B cell (primary cell): ENCODE measurements around the gene CZIB. TPM values are rescaled to one million over a fixed set of nuclear protein-coding genes. Genes with fewer than 3 reads are reported as not detected.

Source experiments
- ATAC-seq: fragments of 200-7000 bp; cut with Tn5 transposase; one replicate; pipeline ENCODE4 v1.10.0; 2021; ENCODE audit warnings: low read depth, mild to moderate bottlenecking, moderate number of reproducible peaks, moderate library complexity
- CTCF ChIA-PET: fragments of 350-600 bp; sonication (Branson Sonifier 250); formaldehyde crosslinking; loops from one replicate; lab custom pipeline; 2021; ENCODE audit warnings: antibody characterized with exemption, inconsistent platforms; lab: Charles Lee
- POLR2A ChIA-PET: fragments of 350-600 bp; sonication (Branson Sonifier 250); formaldehyde crosslinking; loops from one replicate; lab custom pipeline; 2021; ENCODE audit warnings: antibody characterized with exemption; lab: Charles Lee
- DNase-seq: peaks from one replicate; pipeline ENCODE4 v3.0.0; 2013
- H2AFZ ChIP-seq: 2 replicates; pipeline ENCODE4 v1.6.1; 2012; ENCODE audit warnings: mild to moderate bottlenecking, low read depth, low read length; ENCODE audit not compliant: insufficient read depth, poor library complexity, severe bottlenecking
- H3K27ac ChIP-seq, 2 donors: 1 replicate in 1 of 2; 2 replicates in 1 of 2; pipeline ENCODE4 v1.5.1; 2012 to 2013; ENCODE audit warnings: low read length in 2 of 2, mild to moderate bottlenecking in 2 of 2, moderate library complexity in 1 of 2
- H3K27me3 ChIP-seq, 4 experiments: fragments of 200-600 bp in 1 of 4; sonication (generic) in 1 of 4; replicated peaks in 1 of 4; 1 replicate in 2 of 4; 2 replicates in 2 of 4; pipeline versions ENCODE4 v1.6.1 to v1.7.0; 2013 to 2016; ENCODE audit warnings: low read length in 3 of 4, mild to moderate bottlenecking in 2 of 4, mixed read lengths in 1 of 4, moderate library complexity in 1 of 4; ENCODE audit not compliant: insufficient read depth in 4 of 4, control insufficient read depth in 3 of 4; ENCODE audit errors: control extremely low read depth in 1 of 4
- H3K36me3 ChIP-seq, 2 experiments: replicated peaks in 1 of 2; 1 replicate in 1 of 2; 2 replicates in 1 of 2; pipeline versions ENCODE4 v1.6.1 to v1.7.1; 2013; ENCODE audit warnings: low read length in 1 of 2; ENCODE audit not compliant: insufficient read depth in 2 of 2, control insufficient read depth in 1 of 2; ENCODE audit errors: control extremely low read depth in 1 of 2, extremely low read depth in 1 of 2
- H3K4me1 ChIP-seq, 2 donors: fragments of 200-600 bp in 1 of 2; sonication (generic) in 1 of 2; 1 replicate in 1 of 2; 2 replicates in 1 of 2; pipeline versions ENCODE4 v1.5.1 to v1.6.1; 2013 to 2017; ENCODE audit warnings: low read length in 2 of 2; ENCODE audit not compliant: control insufficient read depth in 2 of 2, insufficient read depth in 2 of 2
- H3K4me2 ChIP-seq: replicated peaks from 2 replicates; pipeline ENCODE3; 2012; ENCODE audit warnings: mild to moderate bottlenecking, low read depth, low read length; ENCODE audit not compliant: poor library complexity, severe bottlenecking
- H3K4me3 ChIP-seq, 5 experiments: fragments of 200-600 bp in 1 of 5; sonication (generic) in 1 of 5; 1 replicate in 3 of 5; 2 replicates in 2 of 5; pipeline versions ENCODE4 v1.5.1 to v1.7.0; 2011 to 2016; ENCODE audit warnings: low read length in 4 of 5, mild to moderate bottlenecking in 4 of 5, low read depth in 2 of 5, control low read depth in 1 of 5, moderate library complexity in 1 of 5; ENCODE audit not compliant: insufficient read depth in 1 of 5; ENCODE audit errors: control extremely low read depth in 1 of 5, extremely low read depth in 1 of 5
- H3K79me2 ChIP-seq: fragments of 200-600 bp; sonication (generic); one replicate; pipeline ENCODE4 v1.6.0; 2016; ENCODE audit warnings: low read length; ENCODE audit not compliant: control insufficient read depth, insufficient read depth
- H3K9ac ChIP-seq: fragments of 200-600 bp; sonication (generic); 2 replicates; pipeline ENCODE4 v1.6.1; 2017; ENCODE audit warnings: mild to moderate bottlenecking, low read length, moderate library complexity
- H3K9me3 ChIP-seq, 3 donors: one replicate each; pipeline versions ENCODE4 v1.6.1 to v1.7.1; 2013; ENCODE audit warnings: low read length in 2 of 3; ENCODE audit not compliant: control insufficient read depth in 2 of 3, insufficient read depth in 1 of 3; ENCODE audit errors: control extremely low read depth in 1 of 3
- H4K20me1 ChIP-seq: 2 replicates; pipeline ENCODE4 v1.6.0; 2012; ENCODE audit warnings: mild to moderate bottlenecking, low read length; ENCODE audit not compliant: insufficient read depth, control insufficient read depth, poor library complexity, severe bottlenecking
- H3K27ac Mint-ChIP-seq: one replicate; pipeline ENCODE4 v1.8.0; 2021; ENCODE audit warnings: mixed read lengths
- H3K27me3 Mint-ChIP-seq: one replicate; pipeline ENCODE4 v1.8.0; 2021; ENCODE audit warnings: mixed read lengths
- H3K4me1 Mint-ChIP-seq: one replicate; pipeline ENCODE4 v1.8.0; 2021; ENCODE audit warnings: mixed read lengths
- H3K4me3 Mint-ChIP-seq: one replicate; pipeline ENCODE4 v1.8.0; 2021; ENCODE audit warnings: mixed read lengths
- H3K9me3 Mint-ChIP-seq: one replicate; pipeline ENCODE4 v1.8.0; 2022; ENCODE audit warnings: mixed read lengths; ENCODE audit not compliant: insufficient read depth
- CTCF ChIP-seq: fragments of 200-600 bp; IDR thresholded peaks from one replicate; pipeline ENCODE4 v1.8.0; 2022; ENCODE audit warnings: antibody characterized with exemption, mild to moderate bottlenecking
- EZH2 ChIP-seq: IDR thresholded peaks from 2 replicates; pipeline ENCODE4 v1.6.1; 2012; ENCODE audit warnings: borderline replicate concordance, low read depth, mild to moderate bottlenecking, moderate library complexity, low read length; ENCODE audit not compliant: insufficient read depth, poor library complexity, severe bottlenecking
- WGBS: methylation state at CpG from one replicate; pipeline ENCODE4 v1.1.5; 2013; ENCODE audit warnings: missing lambda C conversion rate; ENCODE audit not compliant: insufficient coverage; 5-methylcytosine and 5-hydroxymethylcytosine counted together
- intact Hi-C: fragments of 100-400 bp; cut with micrococcal nuclease; formaldehyde crosslinking; loops from one replicate; pipeline ENCODE4 v1.10.0; 2022
- polyA plus RNA-seq: library from polyadenylated mRNA; depleted of rRNA; stranded (reverse); fragments of >200 nt; gene quantifications from 2 replicates; pipeline ENCODE4 v1.2.3, GENCODE V29; 2012
- total RNA-seq, 2 donors: library from RNA; stranded (reverse); fragments of 120-200 nt in 1 of 2; gene quantifications; 1 replicate in 1 of 2; 2 replicates in 1 of 2; pipeline versions ENCODE4 v1.2.3 to v1.2.4, GENCODE V29; 2013 to 2022

CZIB gene
- total and polyA plus RNA-seq, 2 donors (not counting 1 experiment from before 2014, with no cell fraction given): 47.9 to 62.0 TPM

GRCh38 chr1:53262000-53262399 lies 41.6 kb upstream of the CZIB start:
- Mint-ChIP-seq H3K27me3 (no peaks in the 10 kb centered on the region), H3K9me3 (no peaks in the 10 kb centered on the region), H3K27ac (no peak overlapping the region), H3K4me3 (no peak overlapping the region), H3K4me1 (peaks cover 11% of the 10 kb centered on the region)
- intact Hi-C loops: no loop called here
- Histone ChIP-seq H3K4me1 (peaks cover 5 to 15% of the 10 kb centered on the region in 2 donors), H3K27me3 (no peaks in the 10 kb centered on the region), H3K4me2 (no peak overlapping the region), H3K9ac (no peak overlapping the region), H3K9me3 (no peaks in the 10 kb centered on the region), H3K36me3 (peaks cover 0 to 5% of the 10 kb centered on the region in 2 experiments), H3K4me3 (no peak overlapping the region), H3K79me2 (no peaks in the 10 kb centered on the region), H3K27ac (no peak overlapping the region), H2AFZ (no peak overlapping the region), H4K20me1 (no peaks in the 10 kb centered on the region)
- TF ChIP-seq CTCF: no peak
- TF ChIP-seq EZH2: no peak
- DNase-seq (no peak), ATAC-seq (no peak)
- ChIA-PET POLR2A (no interaction called here), CTCF (interaction anchor here (0.6 to 1.0 kb wide), 2 partner anchors 17 to 377 kb away, joined by 3 read pairs; no protein-coding TSS in a partner anchor)
- 98% methylated on average over 3 of the region's 3 CpGs for WGBS

GRCh38 chr1:53260631-53261247 lies 40.3 kb upstream of the CZIB start:
- no peaks in the 10 kb centered on the region for H4K20me1 ChIP-seq
- 90% methylated on average over 2 of the region's 4 CpGs for WGBS
- H3K27ac ChIP-seq: peak overlapping the region in 1 of 2 donors; percentile 33
- peak overlapping the region; percentile 38 for H3K27ac Mint-ChIP-seq
- peaks cover 5 to 15% of the 10 kb centered on the region in 2 donors for H3K4me1 ChIP-seq
- ChIA-PET CTCF (interaction anchor here (1.0 to 1.6 kb wide), 4 partner anchors 16 to 132 kb away, joined by 3 to 7 read pairs (median 4); no protein-coding TSS in a partner anchor), POLR2A (no interaction called here)
- no peak overlapping the region for H3K4me2 ChIP-seq
- H3K36me3 ChIP-seq: peaks cover 0 to 5% of the 10 kb centered on the region in 2 experiments
- H3K27me3 Mint-ChIP-seq: no peaks in the 10 kb centered on the region
- no peaks in the 10 kb centered on the region for H3K27me3 ChIP-seq
- H3K9ac ChIP-seq: no peak overlapping the region
- H3K9me3 Mint-ChIP-seq: no peaks in the 10 kb centered on the region
- H3K4me3 Mint-ChIP-seq: no peak overlapping the region
- DNase-seq (no peak), ATAC-seq (no peak)
- no peaks in the 10 kb centered on the region for H3K9me3 ChIP-seq
- no peak overlapping the region for H3K4me3 ChIP-seq
- intact Hi-C loops: no loop called here
- no peak overlapping the region for H2AFZ ChIP-seq
- no peaks in the 10 kb centered on the region for H3K79me2 ChIP-seq
- TF ChIP-seq CTCF (no peak), EZH2 (no peak)
- H3K4me1 Mint-ChIP-seq: peaks cover 11% of the 10 kb centered on the region
